Parathyroid adenoma (tissue), 2 donors: Measurements from ENCODE around the gene RAPGEF1.
A peak's percentile ranks its signal among the peaks of the same experiment; 100 is the strongest.

ENCODE experiments used
- H2AFZ ChIP-seq: fragments of 300-600 bp; sonication (generic); one replicate; pipeline ENCODE4 v1.7.0; 2017; ENCODE audit warnings: antibody characterized with exemption, mild to moderate bottlenecking
- H3K27ac ChIP-seq: fragments of 300-600 bp; sonication (generic); one replicate; pipeline ENCODE4 v1.7.0; 2017
- H3K27me3 ChIP-seq: fragments of 300-600 bp; sonication (generic); one replicate; pipeline ENCODE4 v1.7.0; 2017; ENCODE audit warnings: low read length; ENCODE audit not compliant: control insufficient read depth, insufficient read depth
- H3K36me3 ChIP-seq: fragments of 300-600 bp; sonication (generic); one replicate; pipeline ENCODE4 v1.7.0; 2017; ENCODE audit warnings: low read length; ENCODE audit not compliant: control insufficient read depth, insufficient read depth
- H3K4me1 ChIP-seq: fragments of 300-600 bp; sonication (generic); one replicate; pipeline ENCODE4 v1.7.0; 2017; ENCODE audit warnings: control low read depth
- H3K4me2 ChIP-seq: fragments of 300-600 bp; sonication (generic); one replicate; pipeline ENCODE4 v1.7.0; 2017; ENCODE audit warnings: low read length
- H3K4me3 ChIP-seq: fragments of 300-600 bp; sonication (generic); one replicate; pipeline ENCODE4 v1.7.0; 2017; ENCODE audit warnings: low read depth, low read length
- H3K79me2 ChIP-seq: fragments of 300-600 bp; sonication (generic); one replicate; pipeline ENCODE4 v1.7.0; 2017; ENCODE audit warnings: control low read depth
- H3K9ac ChIP-seq: fragments of 300-600 bp; sonication (generic); one replicate; pipeline ENCODE4 v1.7.0; 2017; ENCODE audit warnings: mild to moderate bottlenecking
- H3K9me3 ChIP-seq: fragments of 300-600 bp; sonication (generic); one replicate; pipeline ENCODE4 v1.7.0; 2017; ENCODE audit warnings: low read length; ENCODE audit not compliant: control insufficient read depth
- CTCF ChIP-seq: fragments of 300-600 bp; sonication (generic); IDR thresholded peaks from one replicate; pipeline ENCODE4 v1.7.0; 2017; ENCODE audit warnings: antibody characterized with exemption, mild to moderate bottlenecking
- donor health status: primary hyperparathyroidism.

The RAPGEF1 gene

GRCh38 chr9:131590907-131591844, 148.7 kb downstream of the RAPGEF1 start:
- Histone ChIP-seq H3K79me2 (no peaks in the 10 kb centered on the region), H2AFZ (no peak overlapping the region), H3K9me3 (no peaks in the 10 kb centered on the region), H3K27ac (no peak overlapping the region), H3K9ac (no peak overlapping the region), H3K27me3 (no peaks in the 10 kb centered on the region), H3K4me1 (no peaks in the 10 kb centered on the region), H3K36me3 (no peaks in the 10 kb centered on the region), H3K4me3 (no peak overlapping the region), H3K4me2 (no peak overlapping the region)
- peak; percentile 69 for TF ChIP-seq CTCF

- H3K4me2 ChIP-seq: no peak overlapping the region
- no peak for TF ChIP-seq CTCF
- no peaks in the 10 kb centered on the region for H3K4me1 ChIP-seq
- no peak overlapping the region for H3K4me3 ChIP-seq
- H3K36me3 ChIP-seq: no peaks in the 10 kb centered on the region
- no peaks in the 10 kb centered on the region for H3K79me2 ChIP-seq
- no peaks in the 10 kb centered on the region for H3K9me3 ChIP-seq
- H3K27ac ChIP-seq: no peak overlapping the region
- no peaks in the 10 kb centered on the region for H3K27me3 ChIP-seq
- no peak overlapping the region for H3K9ac ChIP-seq
- no peak overlapping the region for H2AFZ ChIP-seq
These were observed 149.4 kb downstream of the RAPGEF1 start for GRCh38 chr9:131590449-131590848.

- Histone ChIP-seq H2AFZ (no peak overlapping the region), H3K36me3 (no peaks in the 10 kb centered on the region), H3K4me3 (no peak overlapping the region)
These were observed 149.9 kb downstream of the RAPGEF1 start for GRCh38 chr9:131589993-131590392.

GRCh38 chr9:131589124-131589711, 150.7 kb downstream of the RAPGEF1 start:
- H3K27ac ChIP-seq: no peak overlapping the region
- H3K9me3 ChIP-seq: no peaks in the 10 kb centered on the region
- no peak overlapping the region for H3K4me3 ChIP-seq
- H3K4me1 ChIP-seq: no peaks in the 10 kb centered on the region
- H3K36me3 ChIP-seq: no peaks in the 10 kb centered on the region
- H3K9ac ChIP-seq: no peak overlapping the region
- H3K4me2 ChIP-seq: no peak overlapping the region
- no peaks in the 10 kb centered on the region for H3K79me2 ChIP-seq
- no peak overlapping the region for H2AFZ ChIP-seq
- no peaks in the 10 kb centered on the region for H3K27me3 ChIP-seq
- no peak for TF ChIP-seq CTCF

More at GRCh38 chr9:131589993-131590392, 149.9 kb downstream of the RAPGEF1 start:
- no peak for TF ChIP-seq CTCF
- Histone ChIP-seq H3K79me2 (no peaks in the 10 kb centered on the region), H3K4me2 (no peak overlapping the region), H3K4me1 (no peaks in the 10 kb centered on the region), H3K27me3 (no peaks in the 10 kb centered on the region), H3K9me3 (no peaks in the 10 kb centered on the region), H3K27ac (no peak overlapping the region), H3K9ac (no peak overlapping the region)
